OCI-LY3 (cell line): Measurements from ENCODE around the gene CADPS.

Experiments
- EZH2phosphoT487 ChIP-seq: fragments of 200-600 bp; shearing (Covaris generic); IDR thresholded peaks from 2 replicates; pipeline ENCODE4 v1.6.1; 2018; ENCODE audit warnings: antibody characterized with exemption, mixed run types, low read depth
- TF ChIP-seq, protein P1 (sequence below): fragments of 200-600, 300-600 bp; sonication (generic); IDR thresholded peaks from 2 replicates; pipeline ENCODE4 v1.5.1; 2014; ENCODE audit warnings: antibody characterized with exemption, low read length, low read depth

DNA sequence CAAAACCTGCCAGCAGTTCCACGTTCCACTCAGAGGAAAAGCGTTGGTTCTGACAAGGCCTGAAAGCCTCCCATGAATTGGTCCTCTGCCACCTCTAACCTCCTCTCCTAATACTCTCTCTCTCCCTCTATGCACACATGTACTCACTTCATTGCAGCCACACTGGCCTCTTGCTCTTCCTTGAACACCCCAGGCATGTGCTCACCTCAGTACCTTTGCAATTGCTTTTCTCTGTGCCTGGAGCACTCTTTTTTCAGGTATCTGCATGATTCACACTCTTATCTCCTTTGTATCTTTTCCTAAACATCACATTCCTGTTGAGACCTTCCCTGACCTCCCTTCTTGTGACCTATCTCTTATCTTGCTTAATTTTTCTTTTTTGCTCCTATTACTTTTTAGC is 323.7 kb downstream of the CADPS start:
- TF ChIP-seq, protein P1, sequence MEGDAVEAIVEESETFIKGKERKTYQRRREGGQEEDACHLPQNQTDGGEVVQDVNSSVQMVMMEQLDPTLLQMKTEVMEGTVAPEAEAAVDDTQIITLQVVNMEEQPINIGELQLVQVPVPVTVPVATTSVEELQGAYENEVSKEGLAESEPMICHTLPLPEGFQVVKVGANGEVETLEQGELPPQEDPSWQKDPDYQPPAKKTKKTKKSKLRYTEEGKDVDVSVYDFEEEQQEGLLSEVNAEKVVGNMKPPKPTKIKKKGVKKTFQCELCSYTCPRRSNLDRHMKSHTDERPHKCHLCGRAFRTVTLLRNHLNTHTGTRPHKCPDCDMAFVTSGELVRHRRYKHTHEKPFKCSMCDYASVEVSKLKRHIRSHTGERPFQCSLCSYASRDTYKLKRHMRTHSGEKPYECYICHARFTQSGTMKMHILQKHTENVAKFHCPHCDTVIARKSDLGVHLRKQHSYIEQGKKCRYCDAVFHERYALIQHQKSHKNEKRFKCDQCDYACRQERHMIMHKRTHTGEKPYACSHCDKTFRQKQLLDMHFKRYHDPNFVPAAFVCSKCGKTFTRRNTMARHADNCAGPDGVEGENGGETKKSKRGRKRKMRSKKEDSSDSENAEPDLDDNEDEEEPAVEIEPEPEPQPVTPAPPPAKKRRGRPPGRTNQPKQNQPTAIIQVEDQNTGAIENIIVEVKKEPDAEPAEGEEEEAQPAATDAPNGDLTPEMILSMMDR: no peak
- no peak for TF ChIP-seq EZH2phosphoT487
